ACC112 (cell line): ENCODE data around the gene PRDM16.

ENCODE experiments used
- H2AFZ ChIP-seq: fragments of 200-600 bp; sonication (generic); one replicate; pipeline ENCODE4 v1.6.0; 2017; ENCODE audit warnings: antibody characterized with exemption, low read length; ENCODE audit not compliant: unreplicated experiment
- H3K27ac ChIP-seq: fragments of 200-600 bp; sonication (generic); 2 replicates; pipeline ENCODE4 v1.5.1; 2014; ENCODE audit warnings: low read depth, mild to moderate bottlenecking, antibody characterized with exemption, low read length, moderate library complexity
- H3K27me3 ChIP-seq: fragments of 200-600 bp; sonication (generic); 2 replicates; pipeline ENCODE4 v1.6.1; 2014; ENCODE audit warnings: mild to moderate bottlenecking, antibody characterized with exemption, low read length, moderate library complexity, mixed read lengths; ENCODE audit not compliant: insufficient read depth
- H3K36me3 ChIP-seq: fragments of 200-600 bp; sonication (generic); 2 replicates; pipeline ENCODE4 v1.6.1; 2016; ENCODE audit warnings: mild to moderate bottlenecking, antibody characterized with exemption, low read length, moderate library complexity, mixed read lengths; ENCODE audit not compliant: insufficient read depth
- H3K4me1 ChIP-seq: fragments of 200-600 bp; sonication (generic); one replicate; pipeline ENCODE4 v1.6.1; 2016; ENCODE audit warnings: low read length, mixed read lengths; ENCODE audit not compliant: insufficient read depth, unreplicated experiment, control insufficient read depth
- H3K4me3 ChIP-seq: fragments of 200-600 bp; sonication (generic); 2 replicates; pipeline ENCODE4 v1.5.1; 2014; ENCODE audit warnings: mild to moderate bottlenecking, low read depth, low read length
- H3K79me2 ChIP-seq: fragments of 200-600 bp; sonication (generic); one replicate; pipeline ENCODE4 v1.6.0; 2016; ENCODE audit warnings: low read length; ENCODE audit not compliant: control insufficient read depth, unreplicated experiment, insufficient read depth

PRDM16 gene

DNA sequence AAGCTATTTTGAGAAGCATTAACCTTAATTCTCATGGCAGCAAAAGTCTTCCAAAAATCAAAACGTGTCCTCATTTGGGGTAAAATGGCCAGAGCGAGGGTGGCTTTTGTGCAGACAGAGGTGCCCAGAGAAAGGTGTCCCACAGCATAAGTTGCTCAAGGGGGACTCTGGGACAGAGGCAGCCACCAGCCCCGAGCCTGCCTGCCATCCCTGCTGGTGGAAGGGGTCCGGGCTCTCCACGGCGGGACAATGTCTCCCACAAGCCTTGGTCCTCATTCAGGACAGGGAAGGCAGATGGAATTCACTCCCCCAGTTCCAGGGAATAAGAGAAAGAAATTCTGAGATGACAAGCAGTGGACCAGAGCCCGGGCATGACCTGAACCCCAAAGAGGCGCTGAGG is 372.9 kb downstream of the PRDM16 start:
- no peak overlapping the region for H3K27ac ChIP-seq
- H3K27me3 ChIP-seq, result peaks cover 44% of the 10 kb centered on the region
- H3K4me1 ChIP-seq, result no peaks in the 10 kb centered on the region
- H2AFZ ChIP-seq, result no peak overlapping the region
- H3K79me2 ChIP-seq, result no peaks in the 10 kb centered on the region
- H3K36me3 ChIP-seq, result no peaks in the 10 kb centered on the region
- no peak overlapping the region for H3K4me3 ChIP-seq

DNA sequence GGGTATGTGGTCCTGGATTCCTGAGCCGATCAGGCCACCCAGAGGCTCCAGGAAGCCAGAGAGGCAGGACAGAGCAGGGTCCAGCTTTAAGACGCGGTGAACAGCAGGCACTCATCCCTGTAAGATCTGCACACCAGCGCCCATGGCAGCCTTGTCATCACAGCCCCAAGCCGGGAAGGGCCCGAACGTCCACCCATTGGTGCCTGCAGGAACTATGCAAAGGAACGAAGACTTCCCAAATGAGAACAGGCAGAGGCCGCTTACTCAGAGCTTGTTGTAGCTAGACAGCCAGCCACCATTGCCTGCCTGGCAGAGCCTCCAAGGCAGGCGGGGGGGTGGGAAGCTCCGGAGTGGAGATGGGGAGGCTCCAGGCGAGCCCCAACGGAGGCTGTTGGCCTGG is 373.3 kb downstream of the PRDM16 start:
- no peaks in the 10 kb centered on the region for H3K36me3 ChIP-seq
- no peak overlapping the region for H3K27ac ChIP-seq
- H3K4me1 ChIP-seq, result no peaks in the 10 kb centered on the region
- no peak overlapping the region for H3K4me3 ChIP-seq
- peaks cover 44% of the 10 kb centered on the region for H3K27me3 ChIP-seq
- H2AFZ ChIP-seq, result no peak overlapping the region
- no peaks in the 10 kb centered on the region for H3K79me2 ChIP-seq

DNA sequence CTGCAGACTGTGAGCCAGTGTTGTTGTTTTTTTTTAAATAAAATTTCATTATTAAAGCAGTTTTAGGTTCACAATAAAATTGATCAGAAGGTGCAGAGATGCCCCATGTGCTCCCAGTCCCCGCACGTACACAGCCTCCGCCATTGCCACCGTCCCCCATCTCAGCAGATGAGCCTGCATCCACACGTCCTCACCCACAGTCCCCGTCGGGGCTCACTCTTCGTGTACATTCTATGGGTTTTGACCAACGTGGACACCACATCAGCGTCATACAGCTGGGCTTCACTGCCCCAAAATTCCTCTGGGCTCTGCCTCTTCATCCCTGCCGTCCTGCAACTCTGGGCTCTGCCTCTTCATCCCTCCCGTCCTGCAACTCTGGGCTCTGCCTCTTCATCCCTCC is 373.9 kb downstream of the PRDM16 start:
- H2AFZ ChIP-seq, result no peak overlapping the region
- peaks cover 44% of the 10 kb centered on the region for H3K27me3 ChIP-seq
- no peaks in the 10 kb centered on the region for H3K79me2 ChIP-seq
- H3K27ac ChIP-seq, result no peak overlapping the region
- H3K36me3 ChIP-seq, result no peaks in the 10 kb centered on the region
- H3K4me1 ChIP-seq, result no peaks in the 10 kb centered on the region
- H3K4me3 ChIP-seq, result no peak overlapping the region

DNA sequence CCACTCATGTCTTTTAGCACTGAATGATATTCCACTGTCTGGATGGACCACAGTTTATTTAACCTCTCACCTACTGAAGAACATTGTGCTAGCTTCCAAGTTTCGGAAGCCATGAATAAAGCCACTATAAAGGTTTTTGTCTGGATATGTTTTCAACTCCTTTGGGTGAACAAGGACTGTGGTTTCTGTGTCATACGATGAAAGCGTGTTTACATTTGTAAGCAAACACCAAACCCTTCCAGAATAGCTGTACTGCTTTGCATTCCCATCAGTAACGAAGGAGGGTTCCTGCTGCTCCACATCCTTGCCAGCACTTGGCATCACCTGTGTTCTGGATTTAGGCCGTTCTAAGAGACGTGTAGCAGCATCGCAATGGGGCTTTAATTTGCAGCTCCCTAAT is 374.8 kb downstream of the PRDM16 start:
- Histone ChIP-seq H3K36me3 (no peaks in the 10 kb centered on the region), H3K4me1 (no peaks in the 10 kb centered on the region), H2AFZ (no peak overlapping the region), H3K27me3 (peaks cover 44% of the 10 kb centered on the region), H3K27ac (no peak overlapping the region), H3K79me2 (no peaks in the 10 kb centered on the region), H3K4me3 (no peak overlapping the region)

GRCh38 chr1:3444298-3444697 is 375.3 kb downstream of the PRDM16 start:
- H3K27ac ChIP-seq, result no peak overlapping the region
- no peaks in the 10 kb centered on the region for H3K36me3 ChIP-seq
- H3K79me2 ChIP-seq, result no peaks in the 10 kb centered on the region
- H2AFZ ChIP-seq, result no peak overlapping the region
- no peaks in the 10 kb centered on the region for H3K4me1 ChIP-seq
- peaks cover 44% of the 10 kb centered on the region for H3K27me3 ChIP-seq
- no peak overlapping the region for H3K4me3 ChIP-seq

- H3K27me3 ChIP-seq, result peaks cover 48% of the 10 kb centered on the region
- H3K4me3 ChIP-seq, result no peak overlapping the region
- H3K4me1 ChIP-seq, result no peaks in the 10 kb centered on the region
- H2AFZ ChIP-seq, result no peak overlapping the region
- no peaks in the 10 kb centered on the region for H3K36me3 ChIP-seq
- H3K27ac ChIP-seq, result no peak overlapping the region
- H3K79me2 ChIP-seq, result no peaks in the 10 kb centered on the region
These were observed 375.7 kb downstream of the PRDM16 start for GRCh38 chr1:3444736-3445135.

- Histone ChIP-seq H3K27me3 (peaks cover 20% of the 10 kb centered on the region; the same call in 1 of the 2 replicates), H2AFZ (no peak overlapping the region), H3K4me1 (no peaks in the 10 kb centered on the region), H3K27ac (no peak overlapping the region), H3K79me2 (no peaks in the 10 kb centered on the region), H3K36me3 (no peaks in the 10 kb centered on the region), H3K4me3 (no peak overlapping the region)
These were observed 381.3 kb downstream of the PRDM16 start for GRCh38 chr1:3450202-3450863.

- Histone ChIP-seq H3K36me3 (no peaks in the 10 kb centered on the region), H3K4me3 (no peak overlapping the region), H3K27ac (no peak overlapping the region), H3K27me3 (peaks cover 20% of the 10 kb centered on the region; the same call in 1 of the 2 replicates), H2AFZ (no peak overlapping the region), H3K79me2 (no peaks in the 10 kb centered on the region), H3K4me1 (no peaks in the 10 kb centered on the region)
These were observed 382.0 kb downstream of the PRDM16 start for GRCh38 chr1:3450983-3451382.

DNA sequence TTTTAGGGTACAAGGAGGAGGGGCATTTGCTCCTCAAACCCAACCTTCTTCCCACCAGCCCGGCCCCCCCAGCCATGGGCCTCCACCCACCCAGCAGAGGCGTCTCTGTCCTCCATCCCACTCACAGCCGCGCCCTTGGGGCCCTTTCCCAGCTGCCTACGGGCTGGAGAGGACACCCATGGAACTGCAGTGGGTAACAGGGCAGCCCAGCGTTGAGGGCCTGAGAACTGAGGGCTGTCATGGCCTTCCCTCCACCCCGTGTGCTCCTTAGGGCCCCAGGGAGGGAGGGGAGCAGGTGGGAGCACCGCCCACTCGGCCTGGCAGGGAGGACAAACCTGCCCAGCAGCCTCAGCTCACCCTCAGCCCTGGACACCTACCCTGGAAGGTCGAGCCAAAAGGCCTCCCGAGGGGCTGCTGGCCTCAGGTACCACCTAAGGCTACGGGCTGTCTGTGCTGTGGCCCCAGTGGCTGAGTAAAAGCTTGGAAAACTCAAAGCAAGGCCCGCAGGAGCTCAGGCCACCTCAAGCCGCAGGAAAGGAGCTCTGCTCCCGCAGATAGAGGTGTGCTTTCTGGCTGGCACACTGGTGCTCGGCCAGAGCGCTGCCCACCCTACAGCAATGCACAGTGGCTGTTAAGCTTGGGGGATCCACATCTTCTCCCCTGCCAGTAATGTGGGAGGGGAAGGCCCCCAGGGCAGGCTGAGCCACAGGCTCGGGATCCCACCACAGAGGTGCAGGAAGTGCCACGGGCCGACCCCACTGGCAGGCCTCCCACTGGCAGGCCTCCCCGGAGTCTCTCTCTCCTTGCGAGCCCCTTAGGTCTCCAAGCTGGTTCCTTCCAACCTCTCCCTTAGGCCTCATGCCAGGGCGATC is 383.2 kb downstream of the PRDM16 start:
- no peaks in the 10 kb centered on the region for H3K4me1 ChIP-seq
- H3K79me2 ChIP-seq, result no peaks in the 10 kb centered on the region
- no peak overlapping the region for H2AFZ ChIP-seq
- H3K27ac ChIP-seq, result no peak overlapping the region
- no peaks in the 10 kb centered on the region for H3K36me3 ChIP-seq
- peaks cover 20% of the 10 kb centered on the region; the same call in 1 of the 2 replicates for H3K27me3 ChIP-seq
- no peak overlapping the region for H3K4me3 ChIP-seq

DNA sequence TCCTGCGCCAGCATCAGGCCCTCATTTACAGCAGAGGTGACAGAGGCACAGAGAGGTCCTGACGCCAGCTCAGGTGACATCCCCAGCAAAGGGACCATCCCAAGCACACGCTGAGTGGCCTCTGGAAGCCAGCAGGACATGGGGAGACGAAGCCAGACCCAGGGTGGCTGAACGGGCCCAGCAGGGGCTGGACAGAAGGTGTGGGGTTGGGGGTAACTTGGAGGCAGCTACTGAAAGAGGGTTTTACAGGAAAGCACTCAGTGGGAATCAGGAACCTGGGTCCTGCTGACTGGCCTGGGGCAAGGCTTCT is 383.8 kb downstream of the PRDM16 start:
- Histone ChIP-seq H2AFZ (no peak overlapping the region), H3K4me3 (no peak overlapping the region), H3K36me3 (no peaks in the 10 kb centered on the region), H3K27me3 (peaks cover 20% of the 10 kb centered on the region; the same call in 1 of the 2 replicates), H3K79me2 (no peaks in the 10 kb centered on the region), H3K27ac (no peak overlapping the region), H3K4me1 (no peaks in the 10 kb centered on the region)

DNA sequence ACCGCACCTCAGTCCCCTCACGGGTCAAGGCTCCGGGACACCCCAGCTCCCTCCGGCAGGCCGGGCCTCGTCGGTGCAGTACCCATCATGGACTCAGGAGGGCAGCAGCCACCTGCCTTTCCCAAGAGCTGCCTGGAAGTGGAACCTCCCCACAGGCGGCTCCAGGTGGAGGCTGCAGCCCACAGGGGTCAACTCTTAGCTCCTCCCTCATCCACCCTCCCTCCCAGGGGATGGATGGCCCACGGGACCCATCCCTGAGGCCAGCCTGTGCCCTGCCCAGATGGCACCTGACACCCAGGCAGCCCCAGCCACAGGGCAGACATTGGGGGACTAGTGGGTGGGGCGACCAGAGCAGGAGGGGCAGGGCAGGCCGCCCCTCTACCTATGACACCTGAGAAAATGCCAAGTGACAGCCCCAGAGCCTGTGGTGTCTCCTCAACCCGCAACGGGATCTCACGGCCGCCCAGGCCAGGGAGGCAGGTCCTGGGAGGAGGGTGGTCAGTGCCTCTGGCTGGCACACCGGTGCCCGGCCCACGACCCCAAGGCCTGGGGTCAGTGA is 384.3 kb downstream of the PRDM16 start:
- H3K27ac ChIP-seq, result no peak overlapping the region
- no peak overlapping the region for H2AFZ ChIP-seq
- H3K79me2 ChIP-seq, result no peaks in the 10 kb centered on the region
- H3K4me3 ChIP-seq, result no peak overlapping the region
- H3K36me3 ChIP-seq, result no peaks in the 10 kb centered on the region
- no peaks in the 10 kb centered on the region for H3K4me1 ChIP-seq
- H3K27me3 ChIP-seq, result peaks cover 20% of the 10 kb centered on the region; the same call in 1 of the 2 replicates
